Heart left ventricle (tissue), 16 donors: ENCODE data around the gene ACCS. TPM values are rescaled to one million over a fixed set of nuclear protein-coding genes. Genes with fewer than 3 reads are reported as not detected.

Experiments
- ATAC-seq, 4 donors: fragments of 200-7000 bp; cut with Tn5 transposase; one replicate each; pipeline ENCODE4 v1.9.1; 2020 to 2022; ENCODE audit warnings: moderate library complexity in 4 of 4, mild to moderate bottlenecking in 3 of 4, moderate number of reproducible peaks in 1 of 4
- DNase-seq, 5 donors: peaks; one replicate each; pipeline ENCODE4 v3.0.0-alpha.2; 2020
- H3K27ac ChIP-seq, 12 donors: fragments of 200-600 bp; sonication (generic) in 4 of 12; one replicate each; pipeline versions ENCODE4 v1.5.0 to v1.8.0; 2016 to 2022; ENCODE audit warnings: mild to moderate bottlenecking in 2 of 12
- H3K27me3 ChIP-seq, 9 donors: fragments of 200-600 bp; sonication (generic) in 2 of 9; one replicate each; pipeline versions ENCODE4 v1.5.1 to v1.8.0; 2016 to 2022; ENCODE audit warnings: mild to moderate bottlenecking in 3 of 9
- H3K36me3 ChIP-seq, 9 donors: fragments of 200-600 bp; sonication (generic) in 2 of 9; one replicate each; pipeline versions ENCODE4 v1.5.0 to v1.8.0; 2018 to 2022; ENCODE audit warnings: mild to moderate bottlenecking in 2 of 9
- H3K4me1 ChIP-seq, 12 donors: fragments of 200-600 bp; sonication (generic) in 4 of 12; one replicate each; pipeline versions ENCODE4 v1.5.0 to v1.8.0; 2016 to 2022; ENCODE audit warnings: mild to moderate bottlenecking in 3 of 12
- H3K4me3 ChIP-seq, 12 donors: fragments of 200-600 bp; sonication (generic) in 4 of 12; one replicate each; pipeline versions ENCODE4 v1.5.0 to v1.8.0; 2017 to 2022; ENCODE audit warnings: mild to moderate bottlenecking in 9 of 12, moderate library complexity in 4 of 12
- H3K9me3 ChIP-seq, 12 donors: fragments of 200-600 bp; sonication (generic) in 4 of 12; one replicate each; pipeline versions ENCODE4 v1.5.0 to v1.8.0; 2016 to 2022; ENCODE audit warnings: mild to moderate bottlenecking in 1 of 12
- CTCF ChIP-seq, 12 donors: fragments of 200-600 bp; sonication (generic) in 4 of 12; IDR thresholded peaks; one replicate each; pipeline versions ENCODE4 v1.5.0 to v1.8.0; 2018 to 2022; ENCODE audit warnings: antibody characterized with exemption in 12 of 12, mild to moderate bottlenecking in 5 of 12
- POLR2A ChIP-seq, 2 donors: fragments of 450-650 bp; IDR thresholded peaks; one replicate each; pipeline ENCODE4 v1.6.1; 2017; ENCODE audit warnings: antibody characterized with exemption in 2 of 2, mild to moderate bottlenecking in 2 of 2, moderate library complexity in 2 of 2
- WGBS, 4 donors: extraction: QIAGEN DNeasy Blood & Tissue Kit in 2 of 4; methylation state at CpG; one replicate each; pipeline versions ENCODE4 v1.1.5 to v1.1.7; 2013 to 2018; 5-methylcytosine and 5-hydroxymethylcytosine counted together
- intact Hi-C, 10 donors: fragments of 100-400 bp; cut with DNase I; formaldehyde crosslinking; loops; one replicate each; pipeline versions ENCODE4 v1.11.1 to v1.14.2; 2022
- polyA plus RNA-seq, 2 donors: library from polyadenylated mRNA; stranded (reverse); fragments of 200-250 nt; gene quantifications; one replicate each; pipeline ENCODE4 v1.2.3, GENCODE V29; 2013
- total RNA-seq, 9 donors: library from RNA; depleted of rRNA in 2 of 9; stranded (reverse); fragments of >200 nt in 2 of 9; fragmentation: NEBNext Ultra II Directional in 3 of 9; extraction: Animal tissue kit (Norgen Biotek cat#: 25700) in 3 of 9; gene quantifications; one replicate each; pipeline versions ENCODE4 v1.1.0 to v1.2.4, GENCODE V29; 2016 to 2023
- donor health status: ischemic (EF 13 %, LVEDD 7.1; RV severe dilation, severe dysfunction).
- donor health status: healthy with polysubstance abuse.
- donor health status: DM: no; HTN: yes; CAD: no.
- donor health status: DM: no; HTN: no; CAD: no.
- donor health status: ischemic (EF 25% LVEDD 6.9; RV normal size, moderate dysfunction).
- donor health status: ischemic (EF 25% LVEDD 5.7; RV mildly dilated, moderate dysfunction).
- donor health status: healthy.
- donor health status: DM: yes; HTN: yes; CAD: no.
- donor health status: ischemic (EF 35%, LVEDD 5.7; RV mildly dilated, moderate dysfunction).
- donor health status: nonischemic (EF 11% LVEDD 7.7; RV severe dilation, severe dysfunction).
- donor health status: DM: yes; HTN: yes; CAD: no.
- donor health status: PGD.
- donor health status: ischemic (EF 29% LVEDD 5.4; RV normal size, mild dysfunction).
- donor health status: nonischemic (EF 23%, LVEDD 6.1; RV moderate dilation, normal function).

ACCS gene
- total and polyA plus RNA-seq, 11 donors, result 1.6 to 16.7 (median 8.3) TPM

- no peaks in the 10 kb centered on the region for H3K9me3 ChIP-seq
- H3K27ac ChIP-seq, result no peak overlapping the region
- WGBS, 4 donors, result 88 to 94% (median 94%) methylated on average over 3 of the region's 3 CpGs
- ATAC-seq, result no peak
- peaks cover 0 to 17% (median 1%) of the 10 kb centered on the region in 12 donors for H3K4me1 ChIP-seq
- intact Hi-C loops, result loop anchor here in 1 of 10 donors (10.0 kb wide), 1 partner anchor 576 kb away; no protein-coding TSS in a partner anchor
- no peak for TF ChIP-seq CTCF (IDR thresholded peaks at IDR 0.05)
- H3K4me3 ChIP-seq, result no peak overlapping the region
- H3K27me3 ChIP-seq, result no peaks in the 10 kb centered on the region
- peaks cover 0 to 90% (median 69%) of the 10 kb centered on the region in 9 donors for H3K36me3 ChIP-seq
- no peak for DNase-seq
These were observed 62.7 kb downstream of the ACCS start for GRCh38 chr11:44128729-44129128.

GRCh38 chr11:44130751-44131150, 64.7 kb downstream of the ACCS start:
- peak in 3 of 5 donors; percentile 26 to 57 (median 38) for DNase-seq
- Histone ChIP-seq H3K4me3 (no peak overlapping the region), H3K36me3 (peaks cover 0 to 85% (median 67%) of the 10 kb centered on the region in 9 donors), H3K27me3 (no peaks in the 10 kb centered on the region), H3K27ac (no peak overlapping the region), H3K4me1 (peaks cover 0 to 10% (median 1%) of the 10 kb centered on the region in 12 donors), H3K9me3 (no peaks in the 10 kb centered on the region)
- TF ChIP-seq CTCF (IDR thresholded peaks at IDR 0.05) (peak in 8 of 12 donors; percentile 6 to 42 (median 26)), POLR2A (IDR thresholded peaks at IDR 0.05) (no peak)
- 60 to 72% (median 66%) methylated on average over 6 of the region's 6 CpGs for WGBS, 4 donors
- intact Hi-C loops, result loop anchor here in 8 of 10 donors (5.0 to 10.0 kb wide), 6 partner anchors 104 to 407 kb away; no protein-coding TSS in a partner anchor
- ATAC-seq, result peak in 3 of 4 donors; percentile 66 to 82 (median 77)

- Histone ChIP-seq H3K4me1 (peaks cover 0 to 8% (median 0%) of the 10 kb centered on the region in 12 donors), H3K9me3 (no peaks in the 10 kb centered on the region), H3K4me3 (no peak overlapping the region), H3K36me3 (peaks cover 0 to 64% (median 40%) of the 10 kb centered on the region in 9 donors), H3K27me3 (no peaks in the 10 kb centered on the region), H3K27ac (no peak overlapping the region)
- ATAC-seq (peak in 3 of 4 donors; percentile 43 to 63 (median 47)), DNase-seq (no peak)
- 86 to 88% (median 87%) methylated on average over 1 of the region's 1 CpG for WGBS, 4 donors
- TF ChIP-seq POLR2A (IDR thresholded peaks at IDR 0.05) (no peak), CTCF (IDR thresholded peaks at IDR 0.05) (peak; percentile 47 to 76 (median 66))
- intact Hi-C loops, result loop anchor here in 9 of 10 donors (2.0 to 10.0 kb wide), 8 partner anchors 101 to 405 kb away; no protein-coding TSS in a partner anchor
These were observed 67.4 kb downstream of the ACCS start for GRCh38 chr11:44133335-44133946.

Other genes with a start within 250 kb of the ACCS start
- 10 to 100 TPM; 13.1 to 24.7 (median 19.5) TPM for gene ALKBH3, start 185.4 kb upstream of the ACCS start, total RNA-seq
- 10 to 100 TPM; 20.5 to 22.4 TPM for gene ALKBH3, start 185.4 kb upstream of the ACCS start, polyA plus RNA-seq
- gene C11orf96, start 123.6 kb upstream of the ACCS start, total RNA-seq, result 100 to 1,000 TPM in 1 of 9 donors, 10 to 100 TPM in 7, 1 to 10 TPM in 1; 9.6 to 109 (median 18.1) TPM
- 10 to 100 TPM in 1 of 2 donors, 1 to 10 TPM in 1; 7.9 to 18.5 TPM for gene C11orf96, start 123.6 kb upstream of the ACCS start, polyA plus RNA-seq
- not detected for gene ACCSL, start 18.3 kb upstream of the ACCS start, total RNA-seq
- not detected for gene ACCSL, start 18.3 kb upstream of the ACCS start, polyA plus RNA-seq
- 10 to 100 TPM; 24.3 to 41.9 (median 31.9) TPM for gene EXT2, start 29.4 kb downstream of the ACCS start, total RNA-seq
- gene EXT2, start 29.4 kb downstream of the ACCS start, polyA plus RNA-seq, result 10 to 100 TPM; 12.6 to 37.8 TPM
- under 1 TPM in 7 of 9 donors, not detected in 2; 0.05 to 0.24 (median 0.11) TPM for gene ALX4, start 243.9 kb downstream of the ACCS start, total RNA-seq
- under 1 TPM in 1 of 2 donors, not detected in 1; 0.03 TPM for gene ALX4, start 243.9 kb downstream of the ACCS start, polyA plus RNA-seq